Fibroblast of skin of abdomen (primary cell): ENCODE measurements around the gene SLC2A1.
"Not testable (repeated sequence)": the region's sequence is repeated elsewhere in the genome, so short reads cannot be mapped to it uniquely, and the experiment has no call there.

ENCODE experiments used
- DNase-seq: peaks from one replicate; pipeline ENCODE4 v3.0.0-alpha.2; 2013

SLC2A1 gene

DNA sequence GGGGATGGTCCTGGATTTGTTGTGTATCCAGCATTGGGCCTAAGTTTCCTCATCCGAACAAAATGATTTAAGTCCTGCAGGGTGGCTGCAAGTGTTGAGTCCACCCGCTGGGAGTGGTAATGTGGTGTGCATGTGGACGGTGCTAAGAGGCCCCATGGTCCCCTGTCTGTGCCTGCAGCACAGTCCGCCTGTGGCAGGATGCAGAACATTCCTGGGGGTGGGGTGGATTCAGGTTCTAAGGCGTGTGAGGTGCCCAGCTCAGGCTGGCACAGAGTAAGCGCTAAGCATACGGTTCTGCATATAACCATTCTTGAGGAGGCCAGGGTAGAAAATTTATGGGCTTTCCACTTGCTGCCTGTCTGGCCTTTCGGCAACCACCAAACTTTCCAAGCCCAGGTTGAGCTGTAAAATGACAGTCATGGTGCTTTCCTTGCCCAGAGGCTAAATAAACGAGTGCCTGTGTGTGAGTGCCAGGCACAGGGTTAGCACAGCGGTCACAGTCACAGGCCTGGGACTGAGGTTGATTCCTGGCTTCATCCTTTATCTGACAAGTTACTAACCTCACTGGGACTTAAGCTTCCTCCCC, 30.7 kb downstream of the SLC2A1 start:
- no peak for DNase-seq

DNA sequence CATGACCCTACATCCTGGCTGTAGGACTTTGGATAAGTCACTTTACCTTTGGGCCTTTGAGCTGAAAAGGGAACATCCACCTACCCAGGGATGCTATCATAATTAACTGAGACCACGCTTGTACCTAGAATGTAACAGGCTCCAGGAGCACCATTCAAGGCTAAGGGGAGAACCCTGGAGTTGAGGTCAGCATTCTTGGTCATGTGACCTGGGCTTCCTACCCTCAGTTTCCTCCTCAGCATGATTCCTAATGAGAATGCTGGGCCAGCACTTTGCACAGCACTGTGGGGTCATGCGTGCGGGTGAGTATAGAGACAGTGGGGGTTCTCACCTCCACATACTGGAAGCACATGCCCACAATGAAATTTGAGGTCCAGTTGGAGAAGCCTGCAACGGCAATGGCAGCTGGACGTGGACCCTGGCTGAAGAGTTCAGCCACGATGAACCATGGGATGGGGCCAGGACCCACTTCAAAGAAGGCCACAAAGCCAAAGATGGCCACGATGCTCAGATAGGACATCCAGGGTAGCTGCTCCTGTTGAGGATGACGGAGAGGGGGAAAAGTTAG, 31.3 kb downstream of the SLC2A1 start:
- DNase-seq = no peak

DNA sequence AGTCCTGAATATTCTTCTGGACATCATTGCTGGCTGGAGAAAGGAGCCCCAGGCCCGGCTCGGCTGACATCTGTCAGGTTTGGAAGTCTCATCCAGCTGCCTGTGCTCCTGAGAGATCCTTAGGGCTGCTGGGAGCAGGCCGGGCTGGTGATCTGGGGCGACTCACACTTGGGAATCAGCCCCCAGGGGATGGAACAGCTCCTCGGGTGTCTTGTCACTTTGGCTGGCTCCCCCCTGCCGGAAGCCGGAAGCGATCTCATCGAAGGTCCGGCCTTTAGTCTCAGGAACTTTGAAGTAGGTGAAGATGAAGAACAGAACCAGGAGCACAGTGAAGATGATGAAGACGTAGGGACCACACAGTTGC, 31.8 kb downstream of the SLC2A1 start:
- DNase-seq = no peak

DNA sequence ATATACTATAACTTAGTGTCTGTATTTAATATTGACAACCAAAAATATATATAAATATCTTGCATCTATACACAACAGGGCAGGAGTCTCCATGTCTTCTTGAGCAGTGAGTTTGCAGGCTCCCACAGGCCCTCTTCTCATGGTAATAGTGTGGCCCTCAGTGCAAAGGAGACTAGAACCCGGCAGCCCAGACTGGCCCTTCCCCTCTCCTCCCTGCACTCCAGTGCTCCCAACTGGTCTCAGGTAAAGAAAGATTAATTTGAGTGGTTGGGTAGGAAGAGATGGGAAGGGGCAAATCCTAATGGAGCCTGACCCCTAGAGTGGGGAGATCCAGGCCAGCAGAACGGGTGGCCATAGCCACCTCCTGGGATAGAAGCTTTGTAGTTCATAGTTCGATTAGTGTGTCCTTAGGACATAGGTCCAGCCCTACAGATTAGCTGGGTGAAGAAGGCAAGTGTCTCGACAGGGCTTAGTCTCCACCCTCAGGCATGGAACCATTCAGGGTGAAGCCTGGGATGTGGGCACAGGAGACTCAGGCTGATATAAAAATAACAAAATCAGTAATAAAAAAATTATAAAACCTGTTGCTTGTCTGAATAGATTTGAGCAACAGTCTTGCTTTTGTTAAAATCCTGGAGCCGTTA, 32.3 kb downstream of the SLC2A1 start:
- no peak for DNase-seq

DNA sequence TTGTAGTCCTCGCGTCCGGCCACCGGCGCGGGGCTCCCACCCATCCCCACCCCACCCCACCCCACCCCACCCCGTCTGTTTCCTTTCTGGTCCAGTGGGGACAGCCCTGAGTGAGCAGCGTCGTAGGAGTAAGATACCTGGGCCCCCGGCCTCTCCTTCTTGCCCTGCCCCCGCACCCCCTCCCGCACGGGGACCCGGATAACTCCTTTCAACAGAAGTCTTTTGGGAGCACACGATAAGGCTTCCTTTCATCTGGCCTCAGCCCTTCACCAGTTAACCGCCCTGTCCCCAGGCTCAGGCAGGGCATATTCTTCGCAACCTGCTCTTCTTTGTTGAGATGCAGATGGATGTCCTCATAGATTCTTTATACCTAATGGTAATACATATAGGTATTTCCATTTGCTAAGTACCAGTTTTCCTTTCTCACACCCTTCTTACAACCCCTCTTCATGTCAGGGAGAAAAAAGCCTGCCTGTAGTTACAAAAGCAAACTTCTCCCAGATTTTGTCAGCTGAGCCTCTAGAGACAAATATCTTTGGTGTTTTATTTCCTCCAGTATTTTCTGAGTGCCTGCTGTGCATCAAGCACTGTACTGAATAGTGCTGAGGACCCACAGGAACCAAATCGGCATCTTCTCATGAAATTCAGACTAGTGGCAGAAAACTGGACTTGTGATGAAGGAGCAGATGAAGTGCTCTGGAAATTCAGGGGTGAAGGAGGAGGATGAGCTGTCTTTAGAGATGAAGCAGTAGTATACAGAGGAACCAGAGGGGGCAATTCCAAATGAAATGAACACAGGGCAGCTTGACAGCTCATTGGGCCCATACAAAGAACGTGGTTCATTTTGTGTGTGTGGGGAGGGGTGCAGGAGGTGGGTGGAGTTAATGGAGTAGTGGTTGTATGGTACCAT, 33.6 kb downstream of the SLC2A1 start:
- no peak for DNase-seq

DNA sequence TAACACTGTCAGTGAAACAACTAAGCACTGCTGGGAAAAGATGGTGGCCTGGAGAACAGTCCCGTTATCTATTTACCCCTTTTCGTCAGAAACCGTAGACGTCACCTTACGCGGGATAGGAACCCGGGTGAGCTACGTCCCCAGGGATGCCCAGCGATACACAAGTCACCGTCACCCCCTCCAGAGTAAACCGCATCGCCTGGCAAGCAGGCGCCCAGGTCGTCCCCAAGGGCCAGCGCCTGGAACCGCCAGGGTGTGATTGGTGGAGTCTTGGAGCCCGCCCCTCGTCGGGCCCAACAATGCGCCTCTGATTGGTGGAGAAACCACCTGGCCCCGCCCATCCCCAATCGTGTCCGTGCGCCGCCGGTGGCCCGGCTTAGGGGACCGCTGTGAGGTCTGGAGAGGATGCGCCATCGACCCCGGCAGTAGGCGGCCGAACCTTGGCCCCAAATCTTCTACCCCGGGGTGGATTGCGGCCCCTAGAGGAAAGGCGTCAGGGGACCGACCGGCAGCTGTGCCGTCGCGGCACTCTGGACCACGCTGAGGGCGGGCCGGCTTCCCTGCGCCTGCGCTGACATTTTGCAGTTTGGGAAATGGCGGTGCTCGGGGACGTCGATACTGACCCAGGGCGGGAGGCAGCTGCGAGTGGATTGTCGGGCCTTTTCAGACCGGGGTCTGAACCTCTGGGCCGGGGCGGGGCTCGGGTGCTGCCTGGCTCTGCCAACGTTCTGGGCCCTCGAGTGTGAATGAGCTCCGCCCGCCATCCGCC, 34.4 kb downstream of the SLC2A1 start:
- peak; percentile 87 for DNase-seq

DNA sequence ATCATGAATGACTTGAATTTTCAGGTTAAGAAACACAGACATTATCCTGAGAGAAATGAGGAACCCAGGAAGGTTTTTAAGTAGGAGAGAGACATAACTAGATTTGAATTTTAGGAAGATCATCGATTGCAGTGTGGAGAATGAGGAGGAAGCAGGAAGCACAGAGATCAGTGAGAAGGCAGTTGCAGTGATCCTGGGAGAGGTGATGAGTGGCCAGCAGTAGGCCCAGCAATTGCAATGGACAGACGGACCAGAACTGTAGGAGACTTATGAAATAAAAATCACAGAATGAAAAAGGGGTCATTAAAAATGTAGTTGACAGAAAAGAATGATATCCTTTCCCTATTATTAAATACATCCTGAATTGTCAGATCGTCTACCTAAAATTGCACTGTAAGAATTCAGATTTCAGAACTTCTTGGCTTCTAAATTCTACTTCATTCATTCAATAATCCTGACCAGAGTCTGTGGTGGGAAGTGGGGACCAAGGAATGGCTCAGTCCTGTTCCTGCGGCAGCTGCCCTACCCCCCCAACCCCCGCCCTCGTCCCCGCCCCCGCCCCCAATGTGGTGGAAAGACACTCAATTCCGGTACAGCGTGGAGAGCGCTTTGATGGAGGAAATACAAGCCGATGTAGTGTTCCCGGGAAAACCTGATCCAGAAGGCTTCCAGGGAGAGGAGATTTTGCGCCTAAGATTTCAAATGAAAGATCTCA, 35.1 kb downstream of the SLC2A1 start:
- no peak for DNase-seq

DNA sequence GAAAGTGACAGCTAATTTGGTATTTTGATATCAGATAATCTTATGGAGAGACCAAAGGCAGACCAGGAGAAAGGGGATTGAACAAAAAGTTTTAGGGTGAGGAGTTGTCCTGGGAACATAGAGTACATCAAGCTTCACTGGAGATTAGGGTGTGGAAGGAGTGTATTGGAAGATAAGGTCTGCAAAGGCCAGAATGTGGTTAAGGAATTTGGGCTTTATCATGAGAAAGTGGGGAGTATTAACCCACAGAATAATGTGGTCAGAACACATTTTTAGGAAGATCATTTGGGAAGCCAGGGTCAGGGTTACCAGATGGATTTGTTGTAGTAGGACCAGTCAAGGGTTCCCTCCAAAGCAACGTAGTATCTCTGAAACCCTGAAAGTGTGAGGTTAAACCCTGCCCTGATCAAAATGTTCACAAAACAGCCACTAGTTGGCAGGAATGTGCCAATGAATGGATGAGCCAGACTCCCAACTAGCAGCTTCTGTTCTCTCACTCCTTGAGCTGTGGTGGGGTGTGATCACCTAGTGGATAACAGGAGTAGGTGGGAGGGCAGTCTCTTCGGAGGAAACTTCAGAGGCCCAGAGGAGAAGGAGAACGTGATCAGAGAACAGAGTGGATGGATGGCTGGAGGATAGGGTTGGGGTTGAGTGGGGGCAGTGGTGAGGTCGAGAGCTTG, 35.8 kb downstream of the SLC2A1 start:
- DNase-seq = peak; percentile 81

DNA sequence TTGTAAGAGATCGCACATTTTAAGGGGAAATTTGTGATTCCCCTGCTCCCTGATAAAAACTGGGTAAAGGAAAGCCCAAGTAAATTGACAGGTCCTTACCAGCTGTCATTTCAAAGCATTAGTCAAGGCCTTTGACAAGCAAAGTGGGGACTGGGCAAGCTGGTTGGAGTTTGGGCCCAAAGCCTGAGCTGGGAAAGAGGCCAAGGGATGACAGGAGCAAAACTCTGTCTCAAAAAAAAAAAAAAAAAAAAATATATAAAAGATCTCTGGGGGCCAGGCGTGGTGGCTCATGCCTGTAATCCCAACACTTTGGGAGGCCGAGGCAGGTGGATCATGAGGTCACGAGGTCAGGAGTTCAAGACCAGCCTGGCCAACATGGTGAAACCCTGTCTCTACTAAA, 36.9 kb downstream of the SLC2A1 start:
- DNase-seq = no peak

DNA sequence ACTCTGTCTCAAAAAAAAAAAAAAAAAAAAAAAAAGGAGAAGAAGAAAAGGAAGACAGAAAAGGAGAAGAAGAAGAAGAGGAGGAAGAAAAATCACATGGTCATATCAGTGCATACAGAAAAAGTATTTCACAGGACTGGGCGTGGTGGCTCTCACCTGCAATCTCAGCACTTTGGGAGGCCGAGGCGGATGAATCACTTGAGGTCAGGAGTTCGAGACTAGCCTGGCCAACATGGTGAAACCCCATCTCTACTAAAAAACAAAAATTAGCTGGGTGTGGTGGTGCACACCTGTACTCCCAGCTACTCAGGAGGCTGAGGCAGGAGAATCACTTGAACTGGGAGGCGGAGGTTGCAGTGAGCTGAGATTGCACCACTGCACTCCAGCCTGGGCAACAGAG, 39.0 kb downstream of the SLC2A1 start:
- DNase-seq = not testable (repeated sequence)

DNA sequence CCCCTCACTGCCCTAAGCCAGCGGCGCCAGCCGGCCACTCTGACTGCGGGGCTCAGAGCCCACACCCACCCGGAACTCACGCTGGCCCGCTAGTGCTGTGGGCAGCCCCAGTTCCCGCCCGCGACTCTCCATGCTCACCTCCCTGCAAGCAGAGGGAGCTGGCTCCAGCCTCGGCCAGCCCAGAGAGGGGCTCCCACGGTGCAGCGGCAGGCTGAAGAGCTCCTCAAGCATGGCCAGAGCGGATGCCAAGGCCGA, 41.5 kb downstream of the SLC2A1 start:
- no peak for DNase-seq

DNA sequence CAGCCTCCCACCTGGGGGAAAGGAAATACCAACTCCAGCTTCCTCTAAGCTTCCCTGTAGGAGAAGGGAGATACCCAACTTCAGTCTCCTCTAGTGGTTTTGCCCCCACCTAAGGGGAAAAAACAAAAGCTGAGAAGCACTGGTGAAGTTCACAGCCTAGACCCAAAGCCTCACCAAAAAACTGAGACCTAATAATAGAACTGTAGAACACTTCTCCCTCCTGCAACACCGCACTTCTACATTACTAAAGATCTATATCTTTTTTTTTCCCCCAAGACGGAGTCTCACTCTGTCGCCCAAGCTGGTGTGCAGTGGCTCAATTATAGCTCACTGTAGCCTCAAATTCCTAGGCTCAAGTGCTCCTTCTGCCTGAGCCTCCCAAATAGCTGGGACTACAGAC, 43.2 kb downstream of the SLC2A1 start:
- DNase-seq = no peak

DNA sequence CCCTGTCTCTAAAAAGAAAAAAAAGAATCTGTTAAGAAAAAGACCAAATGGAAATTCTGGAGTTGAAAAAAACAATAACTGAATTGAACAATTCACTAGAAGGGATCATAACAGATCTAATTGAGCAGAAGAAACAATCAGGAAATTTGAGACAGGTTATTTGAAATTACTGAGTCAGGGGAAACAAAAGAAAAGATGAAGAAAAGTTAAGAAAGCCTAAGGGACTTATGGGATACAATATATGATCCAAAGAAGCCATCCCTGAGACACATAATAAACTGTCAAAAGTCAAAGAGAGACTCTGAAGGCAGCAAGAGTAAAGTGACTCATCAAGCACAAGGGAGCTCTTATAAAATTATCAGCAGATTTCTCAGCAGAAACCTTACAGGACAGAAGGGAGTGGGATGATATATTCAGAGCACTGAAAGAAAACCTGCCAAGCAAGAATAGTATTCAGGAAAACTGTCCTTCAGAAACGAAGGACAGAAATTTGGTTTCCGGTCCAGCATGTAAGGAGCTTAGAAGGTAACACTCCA, 44.5 kb downstream of the SLC2A1 start:
- DNase-seq = no peak

DNA sequence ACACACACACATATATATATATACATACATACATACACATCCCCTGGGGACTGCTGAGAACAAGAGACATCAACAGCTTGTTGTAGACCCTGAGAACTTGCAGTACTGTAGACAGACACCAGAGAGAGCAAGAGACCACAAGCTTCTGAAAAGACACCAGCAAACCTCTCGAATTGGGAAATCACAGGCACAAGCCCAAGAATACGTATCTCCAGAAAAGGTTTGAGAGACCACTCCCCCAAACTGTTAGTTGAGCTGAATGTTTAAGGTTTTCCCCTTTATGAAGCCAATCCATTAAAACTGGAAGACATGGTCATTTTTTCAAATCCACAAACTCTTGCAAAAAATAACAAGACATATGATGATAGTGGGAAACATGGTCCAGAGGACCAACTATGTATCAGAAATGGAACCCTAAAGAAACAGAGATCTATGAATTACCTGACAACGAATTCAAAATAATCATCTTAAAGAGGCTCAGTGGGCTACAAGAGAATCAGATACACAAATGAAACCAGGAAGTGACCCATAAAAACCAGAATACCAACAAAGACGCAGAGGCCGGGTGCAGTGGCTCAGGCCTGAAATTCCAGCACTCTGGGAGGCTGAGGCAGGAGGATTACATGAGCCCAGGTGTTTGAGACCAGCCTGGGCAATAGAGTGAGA, 45.1 kb downstream of the SLC2A1 start:
- peak; percentile 74 for DNase-seq

DNA sequence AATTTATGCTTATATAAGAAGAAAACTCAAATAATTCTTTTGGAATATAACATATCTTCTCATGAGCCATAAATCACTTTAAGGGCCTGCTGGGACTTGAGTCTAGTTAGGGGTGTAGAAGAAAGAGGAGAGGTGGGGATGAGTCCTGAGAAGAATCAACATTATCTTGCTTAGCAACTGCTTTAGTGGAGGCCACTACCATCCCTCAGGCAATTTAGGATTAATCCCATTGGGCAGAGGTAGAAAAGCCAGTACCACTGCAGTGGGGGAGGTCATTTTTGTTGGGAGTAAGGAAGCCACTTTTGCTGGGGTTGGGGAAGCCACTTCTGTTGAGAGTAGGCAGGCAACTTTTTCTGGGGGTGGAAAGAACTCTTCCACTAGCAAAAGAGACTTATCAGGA, 47.7 kb downstream of the SLC2A1 start:
- DNase-seq = no peak

DNA sequence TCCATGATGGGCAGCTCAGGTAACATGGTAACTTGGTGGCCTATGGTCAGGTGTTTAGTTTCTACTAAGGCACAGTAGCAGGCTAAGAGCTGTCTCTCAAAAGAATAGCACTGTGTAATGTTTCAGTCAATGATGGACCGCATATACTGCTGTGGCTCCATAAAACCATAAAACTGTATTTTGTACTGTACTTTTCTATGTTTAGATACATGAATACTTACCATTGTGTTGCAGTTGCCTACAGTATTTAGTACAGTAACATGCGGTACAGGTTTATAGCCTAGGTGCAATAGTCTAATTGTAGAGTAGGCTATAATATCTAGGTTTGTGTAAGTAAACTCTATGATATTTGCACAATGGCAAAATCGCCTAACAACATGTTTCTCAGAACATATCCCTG, 50.6 kb downstream of the SLC2A1 start:
- DNase-seq = no peak

DNA sequence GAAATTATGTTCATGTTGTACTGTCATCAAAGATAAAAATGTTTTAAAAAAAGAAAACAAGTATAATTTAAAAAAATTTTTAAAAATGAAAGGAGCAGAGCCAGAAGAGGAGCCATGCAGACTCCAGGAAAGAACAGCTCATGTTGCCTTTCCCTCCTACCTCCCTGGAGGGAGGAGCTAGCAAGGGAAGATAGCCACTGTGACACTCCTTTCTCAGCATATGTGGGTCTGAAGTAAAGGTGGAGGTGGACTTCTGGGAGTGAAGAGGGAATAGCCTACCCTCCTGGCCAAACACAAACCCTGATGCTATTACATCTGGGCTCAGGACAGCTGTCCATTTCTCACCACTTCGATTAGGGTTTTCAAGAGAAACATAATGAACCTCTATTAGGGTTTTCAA, 54.2 kb downstream of the SLC2A1 start:
- no peak for DNase-seq

DNA sequence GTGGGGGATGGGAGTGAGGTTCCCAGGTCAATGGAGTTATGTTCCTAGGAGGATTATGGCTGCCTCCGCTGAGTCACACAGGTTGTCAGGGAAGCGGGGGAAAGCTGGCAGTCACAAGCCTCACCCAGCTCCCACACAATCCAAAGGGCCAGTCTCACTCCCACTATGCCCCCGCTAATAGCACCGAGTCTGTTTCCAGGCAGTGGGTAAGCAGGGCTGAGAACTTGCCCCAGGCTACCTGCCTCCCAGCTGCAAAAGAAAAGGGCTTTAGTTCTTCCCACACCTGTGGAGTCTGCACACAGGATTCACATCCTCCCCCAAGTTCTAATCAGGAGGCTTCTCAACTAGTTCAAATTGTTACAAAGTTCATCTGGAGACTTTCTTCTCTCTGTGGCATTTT, 58.7 kb downstream of the SLC2A1 start:
- not testable (repeated sequence) for DNase-seq

DNA sequence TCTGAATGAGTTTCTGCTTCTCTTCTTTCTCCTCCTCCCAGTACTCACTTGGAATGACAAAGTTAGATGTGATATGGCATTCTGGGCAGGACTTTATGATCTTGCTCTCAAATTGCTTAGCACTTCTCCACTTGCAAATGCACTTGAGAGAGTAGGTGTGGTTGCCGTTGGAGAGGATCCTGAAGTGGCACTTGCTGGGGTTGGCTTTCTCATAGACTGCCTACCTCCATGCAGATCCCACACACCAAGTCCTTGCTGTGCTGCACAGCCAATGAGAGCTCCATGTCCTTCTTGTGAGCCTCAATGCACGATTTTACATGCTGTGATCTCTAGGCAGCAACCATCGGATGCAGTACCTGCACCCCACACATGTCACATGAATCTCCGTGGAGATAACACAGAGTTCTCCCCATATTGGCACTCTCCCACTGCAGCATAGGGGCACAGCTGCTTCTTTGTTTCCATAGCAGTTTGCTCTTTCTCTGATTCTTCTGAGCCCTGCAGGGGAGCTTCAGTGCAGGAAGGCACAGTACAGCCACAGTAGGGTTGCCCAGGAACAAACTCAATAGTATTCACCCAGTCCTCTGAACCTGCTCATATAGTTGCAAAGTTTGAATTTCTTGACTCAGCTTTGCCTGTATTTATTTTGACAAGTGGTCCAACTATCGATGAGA, 67.1 kb downstream of the SLC2A1 start:
- DNase-seq = no peak

DNA sequence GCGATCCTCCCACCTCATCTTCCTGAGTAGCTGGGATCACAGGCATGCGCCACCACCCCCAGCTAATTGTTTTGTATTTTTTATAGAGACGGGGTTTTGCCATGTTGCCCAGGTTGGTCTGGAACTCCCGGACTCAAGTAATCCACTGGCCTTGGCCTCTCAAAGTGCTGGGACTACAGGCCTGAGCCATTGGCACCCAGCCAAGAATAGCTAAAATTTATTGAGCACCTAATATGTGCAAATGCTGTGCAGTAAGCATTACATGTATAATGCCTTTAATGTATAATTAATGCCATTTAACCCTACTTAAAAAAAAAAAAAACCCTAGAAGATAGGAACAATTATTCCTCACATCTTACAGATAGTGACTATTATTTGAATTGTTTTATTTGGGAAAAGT, 69.4 kb downstream of the SLC2A1 start:
- DNase-seq = no peak
